ENCODE measurements around the gene FBLN2. TPM values are rescaled to one million over a fixed set of nuclear protein-coding genes. Genes with fewer than 3 reads are reported as not detected.

The FBLN2 gene
- total and polyA plus RNA-seq, 2 of the 13 experiments (the other 11 are each of a cell fraction or from before 2014, with no cell fraction given) = not detected

DNA sequence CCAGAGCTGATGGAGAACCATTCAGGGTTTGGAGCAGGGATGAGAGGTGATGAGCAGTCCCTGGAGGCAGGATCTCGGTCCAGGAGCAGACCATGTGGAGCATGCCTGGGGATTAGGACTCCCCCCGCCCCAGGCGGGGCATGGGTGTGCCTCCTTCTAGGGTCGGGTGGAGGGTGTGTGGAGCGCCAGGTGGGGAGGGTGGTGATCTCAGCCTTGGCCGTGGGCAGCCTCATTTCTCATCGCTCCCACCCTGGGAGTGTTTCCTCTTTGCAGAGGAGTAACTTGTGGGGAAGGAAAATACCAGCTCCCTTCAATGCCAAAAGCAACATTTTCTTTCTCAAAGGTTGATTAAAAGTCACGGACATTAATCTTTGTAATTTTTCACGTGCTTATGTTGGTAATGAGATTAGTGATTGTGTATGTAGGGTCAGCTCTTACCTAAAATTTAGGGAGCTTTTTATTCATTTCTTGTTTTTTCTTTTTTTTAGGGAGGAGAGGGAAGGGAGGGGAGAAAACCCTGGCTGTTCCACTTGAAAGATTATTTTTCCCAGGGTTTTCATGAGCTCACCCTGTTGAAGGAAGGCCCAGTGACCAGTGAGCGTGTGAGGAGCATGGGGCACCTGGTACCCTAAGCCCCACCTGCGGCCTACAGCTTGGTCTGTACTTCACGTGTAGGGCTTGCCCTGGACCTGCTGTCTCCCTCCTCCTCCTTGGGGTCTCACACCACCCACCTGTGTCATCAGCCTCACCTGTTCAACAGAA lies 11.0 kb downstream of the FBLN2 start:
- intact Hi-C loops (cut with micrococcal nuclease; ENCODE audit: unreplicated experiment) (no loop called here), in situ Hi-C loops (cut with HindIII; ENCODE audit: extremely low pct_ligation_motif_present, low pct_unique_long_range_greater_than_20kb) (no loop called here)
- no peaks in the 10 kb centered on the region for H3K9me3 ChIP-seq (ENCODE audit: low read length)
- DNase-seq (ENCODE audit: low spot score) (no peak), ATAC-seq (no peak), FAIRE-seq (no peak)
- TF ChIP-seq NAIF1 (CRISPR knock-in tag; IDR thresholded peaks at IDR 0.05; ENCODE audit: borderline replicate concordance) (no peak), ZNF430 (CRISPR knock-in tag; IDR thresholded peaks at IDR 0.05) (no peak)
- H3K9ac ChIP-seq (ENCODE audit: insufficient read depth, low read depth, low read length) = no peak overlapping the region
- no peak overlapping the region for H3K4me2 ChIP-seq (ENCODE audit: low read depth, low read length)
- no peak overlapping the region for H2AFZ ChIP-seq (ENCODE audit: low read length)
- H3K27me3 ChIP-seq (ENCODE audit: control insufficient read depth in 1 of 2, insufficient read depth in 2 of 2, low read length in 2 of 2) = peaks cover 10 to 64% of the 10 kb centered on the region in 2 experiments; a peak in 4 of 5 replicates
- no peaks in the 10 kb centered on the region for H3K36me3 ChIP-seq (replicated peaks in 1 of 2; ENCODE audit: control insufficient read depth in 1 of 2, insufficient read depth in 2 of 2, low read length in 2 of 2)
- H3K27ac ChIP-seq (ENCODE audit: extremely low read length, insufficient read depth, low read length) = no peak overlapping the region
- 23% methylated on average over 6 of the region's 12 CpGs for WGBS (ENCODE audit: low lambda C conversion rate)
- no peaks in the 10 kb centered on the region for H3K79me2 ChIP-seq (ENCODE audit: insufficient read depth, low read length)
- no peaks in the 10 kb centered on the region for H3K4me1 ChIP-seq (ENCODE audit: insufficient read depth, low read length)
- H4K20me1 ChIP-seq (ENCODE audit: insufficient read depth, low read length) = 0 out of 2 replicates have a peak, but pooled peaks cover 2% of the 10 kb centered on the region
- H3K4me3 ChIP-seq (replicated peaks in 1 of 3; ENCODE audit: insufficient read depth in 1 of 3, low read depth in 2 of 3, low read length in 3 of 3) = no peak overlapping the region
- BruUV-seq (replicated peaks) = no TSS peak
- CTCF ChIA-PET (ENCODE audit: low intra/inter-chr PET ratio, low total read pairs) = no interaction called here
- POLR2A ChIA-PET = no interaction called here

DNA sequence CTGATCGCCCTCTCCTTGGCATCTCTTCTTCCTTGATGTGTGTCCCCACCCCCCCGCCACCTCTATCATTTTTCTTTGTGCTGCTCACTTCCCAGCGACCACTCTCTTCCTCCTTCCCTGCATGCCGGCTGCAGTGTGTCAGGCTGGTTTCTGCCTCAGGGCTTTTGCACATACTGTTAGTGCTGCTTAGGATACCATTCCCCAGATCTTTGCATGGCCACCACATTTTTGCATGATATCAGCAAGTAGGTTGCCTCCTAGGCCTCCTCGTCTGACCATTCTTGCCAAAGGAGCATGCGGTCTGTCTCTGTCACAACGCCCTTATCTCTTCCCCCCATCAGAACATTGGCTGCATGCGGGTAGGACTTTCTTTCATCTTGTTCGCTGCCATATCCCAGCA lies 12.5 kb downstream of the FBLN2 start:
- POLR2A ChIA-PET = no interaction called here
- Histone ChIP-seq H3K4me3 (replicated peaks in 1 of 3; ENCODE audit: insufficient read depth in 1 of 3, low read depth in 2 of 3, low read length in 3 of 3) (no peak overlapping the region), H2AFZ (ENCODE audit: low read length) (no peak overlapping the region), H3K4me2 (ENCODE audit: low read depth, low read length) (no peak overlapping the region), H3K9me3 (ENCODE audit: low read length) (no peaks in the 10 kb centered on the region), H3K27me3 (ENCODE audit: control insufficient read depth in 1 of 2, insufficient read depth in 2 of 2, low read length in 2 of 2) (peaks cover 9 to 73% of the 10 kb centered on the region in 2 experiments; a peak in 4 of 5 replicates), H3K79me2 (ENCODE audit: insufficient read depth, low read length) (no peaks in the 10 kb centered on the region), H4K20me1 (ENCODE audit: insufficient read depth, low read length) (0 out of 2 replicates have a peak, but pooled peaks cover 2% of the 10 kb centered on the region), H3K36me3 (replicated peaks in 1 of 2; ENCODE audit: control insufficient read depth in 1 of 2, insufficient read depth in 2 of 2, low read length in 2 of 2) (no peaks in the 10 kb centered on the region), H3K27ac (ENCODE audit: extremely low read length, insufficient read depth, low read length) (no peak overlapping the region), H3K9ac (ENCODE audit: insufficient read depth, low read depth, low read length) (no peak overlapping the region), H3K4me1 (ENCODE audit: insufficient read depth, low read length) (no peaks in the 10 kb centered on the region)
- DNase-seq (ENCODE audit: low spot score) = no peak
- intact Hi-C loops (cut with micrococcal nuclease; ENCODE audit: unreplicated experiment) = no loop called here
- no peak for ATAC-seq
- in situ Hi-C loops (cut with HindIII; ENCODE audit: extremely low pct_ligation_motif_present, low pct_unique_long_range_greater_than_20kb) = no loop called here
- no TSS peak for BruUV-seq (replicated peaks)
- CTCF ChIA-PET (ENCODE audit: low intra/inter-chr PET ratio, low total read pairs) = no interaction called here
- 26% methylated on average over 9 of the region's 9 CpGs for WGBS (ENCODE audit: low lambda C conversion rate)
- FAIRE-seq = no peak
- no peak for TF ChIP-seq KDM3A (CRISPR knock-in tag; IDR thresholded peaks at IDR 0.05; ENCODE audit: low read depth)
- TF ChIP-seq SOX13 (IDR thresholded peaks at IDR 0.05) = no peak
- TF ChIP-seq SOX13 (CRISPR knock-in tag; conservative IDR thresholded peaks at IDR 0.05 in 1 of 2, IDR thresholded peaks at IDR 0.05 in 1 of 2) = no peak
- no peak for TF ChIP-seq ZNF629 (CRISPR knock-in tag; conservative IDR thresholded peaks at IDR 0.05)
- TF ChIP-seq ZNF224 (CRISPR knock-in tag; IDR thresholded peaks at IDR 0.05) = no peak
- TF ChIP-seq, protein P1, sequence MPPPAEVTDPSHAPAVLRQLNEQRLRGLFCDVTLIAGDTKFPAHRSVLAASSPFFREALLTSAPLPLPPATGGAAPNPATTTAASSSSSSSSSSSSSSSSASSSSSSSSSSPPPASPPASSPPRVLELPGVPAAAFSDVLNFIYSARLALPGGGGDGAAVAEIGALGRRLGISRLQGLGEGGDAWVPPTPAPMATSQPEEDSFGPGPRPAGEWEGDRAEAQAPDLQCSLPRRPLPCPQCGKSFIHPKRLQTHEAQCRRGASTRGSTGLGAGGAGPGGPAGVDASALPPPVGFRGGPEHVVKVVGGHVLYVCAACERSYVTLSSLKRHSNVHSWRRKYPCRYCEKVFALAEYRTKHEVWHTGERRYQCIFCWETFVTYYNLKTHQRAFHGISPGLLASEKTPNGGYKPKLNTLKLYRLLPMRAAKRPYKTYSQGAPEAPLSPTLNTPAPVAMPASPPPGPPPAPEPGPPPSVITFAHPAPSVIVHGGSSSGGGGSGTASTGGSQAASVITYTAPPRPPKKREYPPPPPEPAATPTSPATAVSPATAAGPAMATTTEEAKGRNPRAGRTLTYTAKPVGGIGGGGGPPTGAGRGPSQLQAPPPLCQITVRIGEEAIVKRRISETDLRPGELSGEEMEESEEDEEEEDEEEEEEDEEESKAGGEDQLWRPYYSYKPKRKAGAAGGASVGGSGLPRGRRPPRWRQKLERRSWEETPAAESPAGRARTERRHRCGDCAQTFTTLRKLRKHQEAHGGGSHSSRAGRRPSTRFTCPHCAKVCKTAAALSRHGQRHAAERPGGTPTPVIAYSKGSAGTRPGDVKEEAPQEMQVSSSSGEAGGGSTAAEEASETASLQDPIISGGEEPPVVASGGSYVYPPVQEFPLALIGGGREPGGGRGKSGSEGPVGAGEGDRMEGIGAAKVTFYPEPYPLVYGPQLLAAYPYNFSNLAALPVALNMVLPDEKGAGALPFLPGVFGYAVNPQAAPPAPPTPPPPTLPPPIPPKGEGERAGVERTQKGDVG (CRISPR knock-in tag; IDR thresholded peaks at IDR 0.05; ENCODE audit: borderline replicate concordance) = no peak
- TF ChIP-seq, protein P2, sequence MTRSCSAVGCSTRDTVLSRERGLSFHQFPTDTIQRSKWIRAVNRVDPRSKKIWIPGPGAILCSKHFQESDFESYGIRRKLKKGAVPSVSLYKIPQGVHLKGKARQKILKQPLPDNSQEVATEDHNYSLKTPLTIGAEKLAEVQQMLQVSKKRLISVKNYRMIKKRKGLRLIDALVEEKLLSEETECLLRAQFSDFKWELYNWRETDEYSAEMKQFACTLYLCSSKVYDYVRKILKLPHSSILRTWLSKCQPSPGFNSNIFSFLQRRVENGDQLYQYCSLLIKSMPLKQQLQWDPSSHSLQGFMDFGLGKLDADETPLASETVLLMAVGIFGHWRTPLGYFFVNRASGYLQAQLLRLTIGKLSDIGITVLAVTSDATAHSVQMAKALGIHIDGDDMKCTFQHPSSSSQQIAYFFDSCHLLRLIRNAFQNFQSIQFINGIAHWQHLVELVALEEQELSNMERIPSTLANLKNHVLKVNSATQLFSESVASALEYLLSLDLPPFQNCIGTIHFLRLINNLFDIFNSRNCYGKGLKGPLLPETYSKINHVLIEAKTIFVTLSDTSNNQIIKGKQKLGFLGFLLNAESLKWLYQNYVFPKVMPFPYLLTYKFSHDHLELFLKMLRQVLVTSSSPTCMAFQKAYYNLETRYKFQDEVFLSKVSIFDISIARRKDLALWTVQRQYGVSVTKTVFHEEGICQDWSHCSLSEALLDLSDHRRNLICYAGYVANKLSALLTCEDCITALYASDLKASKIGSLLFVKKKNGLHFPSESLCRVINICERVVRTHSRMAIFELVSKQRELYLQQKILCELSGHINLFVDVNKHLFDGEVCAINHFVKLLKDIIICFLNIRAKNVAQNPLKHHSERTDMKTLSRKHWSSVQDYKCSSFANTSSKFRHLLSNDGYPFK (CRISPR knock-in tag; IDR thresholded peaks at IDR 0.05; ENCODE audit: borderline replicate concordance) = no peak
- TF ChIP-seq, protein P3, sequence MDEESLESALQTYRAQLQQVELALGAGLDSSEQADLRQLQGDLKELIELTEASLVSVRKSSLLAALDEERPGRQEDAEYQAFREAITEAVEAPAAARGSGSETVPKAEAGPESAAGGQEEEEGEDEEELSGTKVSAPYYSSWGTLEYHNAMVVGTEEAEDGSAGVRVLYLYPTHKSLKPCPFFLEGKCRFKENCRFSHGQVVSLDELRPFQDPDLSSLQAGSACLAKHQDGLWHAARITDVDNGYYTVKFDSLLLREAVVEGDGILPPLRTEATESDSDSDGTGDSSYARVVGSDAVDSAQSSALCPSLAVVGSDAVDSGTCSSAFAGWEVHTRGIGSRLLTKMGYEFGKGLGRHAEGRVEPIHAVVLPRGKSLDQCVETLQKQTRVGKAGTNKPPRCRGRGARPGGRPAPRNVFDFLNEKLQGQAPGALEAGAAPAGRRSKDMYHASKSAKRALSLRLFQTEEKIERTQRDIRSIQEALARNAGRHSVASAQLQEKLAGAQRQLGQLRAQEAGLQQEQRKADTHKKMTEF (CRISPR knock-in tag; IDR thresholded peaks at IDR 0.05) = no peak

All from HepG2 (cell line).